GM12865 (cell line): ENCODE measurements around the gene TBCA.
A peak's percentile ranks its signal among the peaks of the same experiment; 100 is the strongest.

Experiments
- DNase-seq: peaks from one replicate; pipeline ENCODE4 v3.0.0; 2010; ENCODE audit warnings: low read depth
- H3K4me3 ChIP-seq: 2 replicates; pipeline ENCODE4 v1.5.1; 2011; ENCODE audit warnings: mild to moderate bottlenecking, low read depth, low read length, control low read depth
- CTCF ChIP-seq: IDR thresholded peaks from 2 replicates; pipeline ENCODE4 v1.5.1; 2011; ENCODE audit warnings: low read length, control low read depth, low read depth, inconsistent platforms; ENCODE audit not compliant: insufficient read depth; ENCODE audit errors: missing control alignments

TBCA gene

GRCh38 chr5:77658662-77659061 is 117.5 kb downstream of the TBCA start:
- no peak for TF ChIP-seq CTCF
- H3K4me3 ChIP-seq = no peak overlapping the region
- no peak for DNase-seq

GRCh38 chr5:77651343-77651742 is 124.8 kb downstream of the TBCA start:
- H3K4me3 ChIP-seq = no peak overlapping the region
- DNase-seq = no peak
- TF ChIP-seq CTCF = no peak

GRCh38 chr5:77650686-77651085 is 125.5 kb downstream of the TBCA start:
- no peak for DNase-seq
- TF ChIP-seq CTCF = no peak
- no peak overlapping the region for H3K4me3 ChIP-seq

GRCh38 chr5:77649776-77650175 is 126.4 kb downstream of the TBCA start:
- H3K4me3 ChIP-seq = no peak overlapping the region
- TF ChIP-seq CTCF = no peak
- no peak for DNase-seq

- H3K4me3 ChIP-seq = no peak overlapping the region
- TF ChIP-seq CTCF = no peak
- no peak for DNase-seq
Observed at GRCh38 chr5:77645995-77646639, 130.0 kb downstream of the TBCA start.

- H3K4me3 ChIP-seq = peak overlapping the region; percentile 62
- peak; percentile 62 for DNase-seq
- TF ChIP-seq CTCF = peak; percentile 67
Observed at GRCh38 chr5:77645158-77645994, 130.8 kb downstream of the TBCA start.
